RWPE1 (cell line): ENCODE results near the gene DCBLD1.

ENCODE experiments used
- CTCF ChIA-PET: fragments of 350-600 bp; sonication (Branson Sonifier 250); formaldehyde crosslinking; extraction: SDS; loops from one replicate; lab custom pipeline; 2021; lab: Yijun Ruan, JAX
- POLR2A ChIA-PET: fragments of 400-600 bp; formaldehyde crosslinking; extraction: SDS; loops from one replicate; lab custom pipeline; 2020; ENCODE audit warnings: antibody characterized with exemption; ENCODE audit not compliant: low non-redundant PET; lab: Yijun Ruan, JAX
- DNase-seq: peaks from one replicate; pipeline ENCODE4 v3.0.0; 2012; ENCODE audit warnings: low spot score
- H3K27ac ChIP-seq: fragments of 450-650 bp; 2 replicates; pipeline ENCODE4 v1.5.1; 2017
- CTCF ChIP-seq: fragments of 450-650 bp; conservative IDR thresholded peaks from 2 replicates; pipeline ENCODE4 v1.5.1; 2017; ENCODE audit warnings: low read depth, mild to moderate bottlenecking

Gene DCBLD1

GRCh38 chr6:117448011-117448410, 34.5 kb upstream of the DCBLD1 start:
- ChIA-PET CTCF (interaction anchor here (0.7 to 0.9 kb wide), 2 partner anchors 48 to 135 kb away, joined by 3 to 4 read pairs; no protein-coding TSS in a partner anchor), POLR2A (no interaction called here)
- DNase-seq, result no peak
- peak overlapping the region; percentile 91 for H3K27ac ChIP-seq
- no peak for TF ChIP-seq CTCF

GRCh38 chr6:117448732-117449485, 33.6 kb upstream of the DCBLD1 start:
- H3K27ac ChIP-seq, result peak overlapping the region; percentile 98
- ChIA-PET POLR2A (interaction anchor here (1.1 kb wide), 1 partner anchor 34 kb away, joined by 6 read pairs; no protein-coding TSS in a partner anchor), CTCF (interaction anchor here (0.6 to 1.6 kb wide), 15 partner anchors 18 to 1117 kb away, joined by 3 to 11 read pairs (median 5); partner anchors contain the start of genes DCBLD1 and ROS1)
- peak; percentile 83 for DNase-seq
- no peak for TF ChIP-seq CTCF

- peak overlapping the region; percentile 98 for H3K27ac ChIP-seq
- DNase-seq, result no peak
- peak; percentile 76 for TF ChIP-seq CTCF
- ChIA-PET CTCF (interaction anchor here (0.5 to 1.6 kb wide), 23 partner anchors 19 to 277 kb away, joined by 3 to 11 read pairs (median 5); partner anchors contain the start of genes DCBLD1 and ROS1), POLR2A (interaction anchor here (1.1 kb wide), 1 partner anchor 33 kb away, joined by 6 read pairs; no protein-coding TSS in a partner anchor)
Measured at GRCh38 chr6:117449549-117450439, 32.7 kb upstream of the DCBLD1 start.

GRCh38 chr6:117451671-117452070, 30.8 kb upstream of the DCBLD1 start:
- no peak for TF ChIP-seq CTCF
- H3K27ac ChIP-seq, result no peak overlapping the region
- DNase-seq, result no peak
- ChIA-PET CTCF (interaction anchor here (0.8 kb wide), 1 partner anchor 150 kb away, joined by 4 read pairs; no protein-coding TSS in a partner anchor), POLR2A (no interaction called here)

- POLR2A ChIA-PET, result interaction anchor here (0.7 kb wide), 1 partner anchor 8 kb away, joined by 3 read pairs; no protein-coding TSS in a partner anchor
- TF ChIP-seq CTCF, result no peak
Measured at GRCh38 chr6:117456250-117456649, 26.2 kb upstream of the DCBLD1 start.

GRCh38 chr6:117456998-117457397, 25.5 kb upstream of the DCBLD1 start:
- ChIA-PET CTCF (interaction anchor here (0.6 to 0.8 kb wide), 2 partner anchors 47 to 99 kb away, joined by 3 read pairs; no protein-coding TSS in a partner anchor), POLR2A (no interaction called here)
- H3K27ac ChIP-seq, result no peak overlapping the region
- TF ChIP-seq CTCF, result no peak
- DNase-seq, result no peak

More at GRCh38 chr6:117456250-117456649, 26.2 kb upstream of the DCBLD1 start:
- DNase-seq, result no peak
- CTCF ChIA-PET, result interaction anchor here (0.6 to 0.8 kb wide), 2 partner anchors 46 to 99 kb away, joined by 3 read pairs; no protein-coding TSS in a partner anchor
- H3K27ac ChIP-seq, result no peak overlapping the region
